ENCODE data around the gene ASTN2. TPM values are rescaled to one million over a fixed set of nuclear protein-coding genes. Genes with fewer than 3 reads are reported as not detected.

The ASTN2 gene
- total and polyA plus RNA-seq, 9 of the 15 experiments (the other 6 are each of a cell fraction or from before 2014, with no cell fraction given), result 0.56 to 3.5 (median 1.9) TPM

DNA sequence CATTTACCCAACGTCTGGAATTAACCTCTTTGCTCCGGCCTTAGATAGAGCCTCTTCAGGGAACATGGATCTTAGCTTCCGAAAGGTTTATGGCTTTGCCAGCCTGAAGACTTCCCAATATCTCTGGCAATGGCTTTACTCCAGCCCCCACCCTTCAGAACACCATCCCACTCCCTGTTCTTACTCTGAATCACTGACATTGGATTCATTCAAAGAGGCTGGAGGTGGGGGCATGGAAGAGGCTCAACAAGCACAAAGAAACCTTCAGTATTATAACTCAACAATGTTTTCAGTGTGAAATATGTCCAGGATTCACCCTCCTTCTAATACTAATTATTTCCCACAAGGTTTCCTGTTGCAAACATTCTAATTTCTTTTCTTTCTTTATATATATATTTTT, 91.5 kb downstream of the ASTN2 start:
- H2AFZ ChIP-seq (ENCODE audit: low read depth, low read length), result no peak overlapping the region
- no peaks in the 10 kb centered on the region for H3K4me1 ChIP-seq (replicated peaks in 1 of 2; ENCODE audit: control insufficient read depth in 2 of 2, insufficient read depth in 2 of 2, low read length in 2 of 2)
- H3K27ac ChIP-seq (ENCODE audit: extremely low read depth, low read depth, low read length), result no peak overlapping the region
- FAIRE-seq, result no peak
- ChIA-PET POLR2A (no interaction called here), CTCF (ENCODE audit: low intra/inter-chr PET ratio) (no interaction called here)
- no peak overlapping the region for H3K4me2 ChIP-seq (ENCODE audit: insufficient read depth, low read length)
- no peaks in the 10 kb centered on the region for H3K79me2 ChIP-seq (ENCODE audit: control insufficient read depth, insufficient read depth, low read length)
- ATAC-seq, result no peak
- H3K4me3 ChIP-seq, result no peak overlapping the region
- in situ Hi-C loops (cut with MboI) (no loop called here), intact Hi-C loops (cut with micrococcal nuclease) (no loop called here)
- H3K9me3 ChIP-seq (replicated peaks; ENCODE audit: control insufficient read depth, insufficient read depth, low read depth, low read length), result no peaks in the 10 kb centered on the region
- H3K36me3 ChIP-seq (ENCODE audit: control insufficient read depth, insufficient read depth, low read length), result no peaks in the 10 kb centered on the region
- no peaks in the 10 kb centered on the region for H3K9me1 ChIP-seq (ENCODE audit: control insufficient read depth, insufficient read depth, low read length)
- no peak overlapping the region for H3K9ac ChIP-seq (ENCODE audit: insufficient read depth in 1 of 2, low read depth in 2 of 2, low read length in 2 of 2)
- no peak for DNase-seq (ENCODE audit: extremely low read depth in 1 of 4, low spot score in 3 of 4)
- 0% methylated on average over 3 of the region's 3 CpGs for WGBS (ENCODE audit: insufficient coverage, low coverage, missing lambda C conversion rate)
- no peaks in the 10 kb centered on the region for H3K27me3 ChIP-seq (ENCODE audit: control insufficient read depth in 2 of 2, insufficient read depth in 2 of 2, low read length in 2 of 2)
- BruUV-seq (replicated peaks), result no TSS peak
- no peaks in the 10 kb centered on the region for H4K20me1 ChIP-seq (replicated peaks; ENCODE audit: control insufficient read depth, insufficient read depth, low read length)
- no peak for TF ChIP-seq SMAD2 (IDR thresholded peaks at IDR 0.05; ENCODE audit: low read depth, low read length)
- TF ChIP-seq, protein P1, sequence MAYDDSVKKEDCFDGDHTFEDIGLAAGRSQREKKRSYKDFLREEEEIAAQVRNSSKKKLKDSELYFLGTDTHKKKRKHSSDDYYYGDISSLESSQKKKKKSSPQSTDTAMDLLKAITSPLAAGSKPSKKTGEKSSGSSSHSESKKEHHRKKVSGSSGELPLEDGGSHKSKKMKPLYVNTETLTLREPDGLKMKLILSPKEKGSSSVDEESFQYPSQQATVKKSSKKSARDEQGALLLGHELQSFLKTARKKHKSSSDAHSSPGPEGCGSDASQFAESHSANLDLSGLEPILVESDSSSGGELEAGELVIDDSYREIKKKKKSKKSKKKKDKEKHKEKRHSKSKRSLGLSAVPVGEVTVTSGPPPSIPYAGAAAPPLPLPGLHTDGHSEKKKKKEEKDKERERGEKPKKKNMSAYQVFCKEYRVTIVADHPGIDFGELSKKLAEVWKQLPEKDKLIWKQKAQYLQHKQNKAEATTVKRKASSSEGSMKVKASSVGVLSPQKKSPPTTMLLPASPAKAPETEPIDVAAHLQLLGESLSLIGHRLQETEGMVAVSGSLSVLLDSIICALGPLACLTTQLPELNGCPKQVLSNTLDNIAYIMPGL (CRISPR knock-in tag; IDR thresholded peaks at IDR 0.05), result no peak
- no peak for TF ChIP-seq HNRNPUL1 (IDR thresholded peaks at IDR 0.05; ENCODE audit: low read length)
- TF ChIP-seq ZBTB34 (CRISPR knock-in tag; IDR thresholded peaks at IDR 0.05), result no peak
- no peak for TF ChIP-seq ZNF212 (CRISPR knock-in tag; IDR thresholded peaks at IDR 0.05)
- no peak for TF ChIP-seq YY1 (IDR thresholded peaks at IDR 0.05; ENCODE audit: borderline replicate concordance in 1 of 3, control insufficient read depth in 1 of 3, extremely low read depth in 1 of 3, insufficient read depth in 3 of 3, insufficient read length in 1 of 3, insufficient replicate concordance in 2 of 3, low read depth in 1 of 3, low read length in 2 of 3)
- no peak for TF ChIP-seq IRF1 (CRISPR knock-in tag; IDR thresholded peaks at IDR 0.05; ENCODE audit: borderline replicate concordance)
- TF ChIP-seq ZNF274 (IDR thresholded peaks at IDR 0.05; ENCODE audit: borderline replicate concordance, low read depth, low read length), result no peak
- no peak for TF ChIP-seq ZBTB12 (CRISPR knock-in tag; IDR thresholded peaks at IDR 0.05)
- no peak for TF ChIP-seq NR2C2 (CRISPR knock-in tag; IDR thresholded peaks at IDR 0.05)
- TF ChIP-seq NR2C2 (tag; IDR thresholded peaks at IDR 0.05), result no peak
- TF ChIP-seq ZC3H8 (IDR thresholded peaks at IDR 0.05), result no peak
- TF ChIP-seq ZNF668 (CRISPR knock-in tag; IDR thresholded peaks at IDR 0.05), result no peak
- no peak for TF ChIP-seq ZNF280B (CRISPR knock-in tag; IDR thresholded peaks at IDR 0.05)
- TF ChIP-seq ZKSCAN1 (IDR thresholded peaks at IDR 0.05; ENCODE audit: low read depth, low read length), result no peak
- no peak for TF ChIP-seq ZNF124 (CRISPR knock-in tag; IDR thresholded peaks at IDR 0.05)
- no peak for TF ChIP-seq EHMT2 (IDR thresholded peaks at IDR 0.05)
- no peak for TF ChIP-seq MECOM (CRISPR knock-in tag; IDR thresholded peaks at IDR 0.05)

Data from K562 (cell line).